ENCODE measurements around the gene ESR2. TPM values are rescaled to one million over a fixed set of nuclear protein-coding genes. Genes with fewer than 3 reads are reported as not detected.

The ESR2 gene
- total RNA-seq, 2 experiments from 2014 or later: 0.17 to 0.45 TPM

GRCh38 chr14:64260418-64260817 lies 33.8 kb downstream of the ESR2 start:
- Mint-ChIP-seq H3K36me3 (no peaks in the 10 kb centered on the region), H3K27me3 (no peaks in the 10 kb centered on the region), H3K4me1 (ENCODE audit: low read depth) (no peaks in the 10 kb centered on the region), H3K9me3 (no peaks in the 10 kb centered on the region), H3K4me3 (no peak overlapping the region), H3K27ac (no peak overlapping the region)
- intact Hi-C loops (cut with micrococcal nuclease): no loop called here
- CTCF ChIA-PET: no interaction called here
- POLR2A ChIA-PET: no interaction called here
- DNase-seq: no peak

- intact Hi-C loops (cut with micrococcal nuclease): no loop called here
- H3K4me1 Mint-ChIP-seq (ENCODE audit: low read depth): no peaks in the 10 kb centered on the region
- H3K27me3 Mint-ChIP-seq: no peaks in the 10 kb centered on the region
- no peak for DNase-seq
- no peak overlapping the region for H3K27ac Mint-ChIP-seq
- no peaks in the 10 kb centered on the region for H3K36me3 Mint-ChIP-seq
- no peaks in the 10 kb centered on the region for H3K9me3 Mint-ChIP-seq
- no peak overlapping the region for H3K4me3 Mint-ChIP-seq
- ChIA-PET CTCF (no interaction called here), POLR2A (no interaction called here)
These were observed 38.4 kb downstream of the ESR2 start for GRCh38 chr14:64255756-64256155.

GRCh38 chr14:64253672-64254071 lies 40.5 kb downstream of the ESR2 start:
- Mint-ChIP-seq H3K27me3 (no peaks in the 10 kb centered on the region), H3K27ac (no peak overlapping the region), H3K4me3 (no peak overlapping the region), H3K36me3 (no peaks in the 10 kb centered on the region), H3K9me3 (no peaks in the 10 kb centered on the region), H3K4me1 (ENCODE audit: low read depth) (no peaks in the 10 kb centered on the region)
- DNase-seq: no peak
- intact Hi-C loops (cut with micrococcal nuclease): no loop called here
- ChIA-PET CTCF (no interaction called here), POLR2A (no interaction called here)

- peaks cover 2% of the 10 kb centered on the region for H3K27me3 Mint-ChIP-seq
- H3K36me3 Mint-ChIP-seq: no peaks in the 10 kb centered on the region
- no peaks in the 10 kb centered on the region for H3K9me3 Mint-ChIP-seq
- no peaks in the 10 kb centered on the region for H3K4me1 Mint-ChIP-seq (ENCODE audit: low read depth)
- intact Hi-C loops (cut with micrococcal nuclease): no loop called here
- POLR2A ChIA-PET: no interaction called here
- CTCF ChIA-PET: interaction anchor here (1.3 kb wide), 1 partner anchor 54 kb away, joined by 4 read pairs; no protein-coding TSS in a partner anchor
- DNase-seq: no peak
- H3K4me3 Mint-ChIP-seq: no peak overlapping the region
- no peak overlapping the region for H3K27ac Mint-ChIP-seq
These were observed 44.8 kb downstream of the ESR2 start for GRCh38 chr14:64249363-64249762.

- Mint-ChIP-seq H3K4me3 (no peak overlapping the region), H3K36me3 (no peaks in the 10 kb centered on the region), H3K4me1 (ENCODE audit: low read depth) (no peaks in the 10 kb centered on the region), H3K27ac (no peak overlapping the region), H3K9me3 (no peaks in the 10 kb centered on the region), H3K27me3 (peaks cover 2% of the 10 kb centered on the region)
- intact Hi-C loops (cut with micrococcal nuclease): no loop called here
- POLR2A ChIA-PET: no interaction called here
- CTCF ChIA-PET: no interaction called here
- no peak for DNase-seq
These were observed 45.5 kb downstream of the ESR2 start for GRCh38 chr14:64248689-64249088.

- intact Hi-C loops (cut with micrococcal nuclease): no loop called here
- CTCF ChIA-PET: no interaction called here
- Mint-ChIP-seq H3K4me1 (ENCODE audit: low read depth) (no peaks in the 10 kb centered on the region), H3K4me3 (no peak overlapping the region), H3K9me3 (no peaks in the 10 kb centered on the region), H3K27ac (no peak overlapping the region), H3K27me3 (peaks cover 4% of the 10 kb centered on the region), H3K36me3 (no peaks in the 10 kb centered on the region)
- POLR2A ChIA-PET: no interaction called here
- DNase-seq: no peak
These were observed 47.0 kb downstream of the ESR2 start for GRCh38 chr14:64247195-64247594.

GRCh38 chr14:64246688-64247087 lies 47.5 kb downstream of the ESR2 start:
- DNase-seq: no peak
- Mint-ChIP-seq H3K9me3 (no peaks in the 10 kb centered on the region), H3K4me1 (ENCODE audit: low read depth) (no peaks in the 10 kb centered on the region), H3K4me3 (no peak overlapping the region), H3K27ac (no peak overlapping the region), H3K27me3 (peaks cover 4% of the 10 kb centered on the region), H3K36me3 (no peaks in the 10 kb centered on the region)
- intact Hi-C loops (cut with micrococcal nuclease): no loop called here
- CTCF ChIA-PET: interaction anchor here (0.7 kb wide), 1 partner anchor 15 kb away, joined by 6 read pairs; no protein-coding TSS in a partner anchor
- POLR2A ChIA-PET: no interaction called here

- Mint-ChIP-seq H3K27ac (no peak overlapping the region), H3K27me3 (peaks cover 4% of the 10 kb centered on the region), H3K9me3 (no peaks in the 10 kb centered on the region), H3K36me3 (no peaks in the 10 kb centered on the region), H3K4me1 (ENCODE audit: low read depth) (no peaks in the 10 kb centered on the region), H3K4me3 (no peak overlapping the region)
- POLR2A ChIA-PET: interaction anchor here (0.5 kb wide), 1 partner anchor 279 kb away, joined by 4 read pairs; no protein-coding TSS in a partner anchor
- CTCF ChIA-PET: no interaction called here
- DNase-seq: no peak
- intact Hi-C loops (cut with micrococcal nuclease): no loop called here
These were observed 48.7 kb downstream of the ESR2 start for GRCh38 chr14:64245491-64245890.

- no peaks in the 10 kb centered on the region for H3K36me3 Mint-ChIP-seq
- H3K27me3 Mint-ChIP-seq: peaks cover 4% of the 10 kb centered on the region
- POLR2A ChIA-PET: no interaction called here
These were observed 49.9 kb downstream of the ESR2 start for GRCh38 chr14:64244279-64244678.

GRCh38 chr14:64238631-64239030 lies 55.5 kb downstream of the ESR2 start:
- ChIA-PET CTCF (no interaction called here), POLR2A (no interaction called here)
- Mint-ChIP-seq H3K9me3 (no peaks in the 10 kb centered on the region), H3K4me1 (ENCODE audit: low read depth) (no peaks in the 10 kb centered on the region), H3K4me3 (no peak overlapping the region), H3K27ac (no peak overlapping the region), H3K27me3 (peaks cover 3% of the 10 kb centered on the region), H3K36me3 (no peaks in the 10 kb centered on the region)
- intact Hi-C loops (cut with micrococcal nuclease): no loop called here
- DNase-seq: no peak

More at GRCh38 chr14:64244279-64244678, 49.9 kb downstream of the ESR2 start:
- H3K4me1 Mint-ChIP-seq (ENCODE audit: low read depth): no peaks in the 10 kb centered on the region
- H3K4me3 Mint-ChIP-seq: no peak overlapping the region
- intact Hi-C loops (cut with micrococcal nuclease): no loop called here
- H3K27ac Mint-ChIP-seq: no peak overlapping the region
- no peak for DNase-seq
- CTCF ChIA-PET: no interaction called here
- no peaks in the 10 kb centered on the region for H3K9me3 Mint-ChIP-seq

- ChIA-PET POLR2A (no interaction called here), CTCF (no interaction called here)
- Mint-ChIP-seq H3K36me3 (no peaks in the 10 kb centered on the region), H3K9me3 (no peaks in the 10 kb centered on the region), H3K4me3 (no peak overlapping the region), H3K27me3 (peaks cover 2% of the 10 kb centered on the region), H3K27ac (no peak overlapping the region), H3K4me1 (ENCODE audit: low read depth) (peaks cover 2% of the 10 kb centered on the region)
- DNase-seq: no peak
- intact Hi-C loops (cut with micrococcal nuclease): no loop called here
These were observed 56.1 kb downstream of the ESR2 start for GRCh38 chr14:64238049-64238448.

- Mint-ChIP-seq H3K4me3 (no peak overlapping the region), H3K36me3 (no peaks in the 10 kb centered on the region), H3K4me1 (ENCODE audit: low read depth) (peaks cover 12% of the 10 kb centered on the region), H3K9me3 (no peaks in the 10 kb centered on the region), H3K27ac (no peak overlapping the region), H3K27me3 (no peaks in the 10 kb centered on the region)
- ChIA-PET CTCF (interaction anchor here (1.3 to 1.5 kb wide), 2 partner anchors 59 to 67 kb away, joined by 4 to 7 read pairs; no protein-coding TSS in a partner anchor), POLR2A (no interaction called here)
- no peak for DNase-seq
- intact Hi-C loops (cut with micrococcal nuclease): no loop called here
These were observed 58.2 kb downstream of the ESR2 start for GRCh38 chr14:64235652-64236640.

All from activated CD4-positive, alpha-beta memory T cell treated with anti-CD3 and anti-CD28 coated beads for 36 hours (primary cell).